Karpas-422 (cell line): ENCODE results near the gene VPS33B. TPM values are rescaled to one million over a fixed set of nuclear protein-coding genes. Genes with fewer than 3 reads are reported as not detected.

Source experiments
- DNase-seq: peaks from one replicate; pipeline ENCODE4 v3.0.0-alpha.2; 2015
- H2AFZ ChIP-seq: fragments of 200-600 bp; sonication (generic); 2 replicates; pipeline ENCODE4 v1.6.1; 2014; ENCODE audit warnings: antibody characterized with exemption, low read length, mixed read lengths
- H3K27ac ChIP-seq: fragments of 200-600 bp; sonication (generic); 2 replicates; pipeline ENCODE4 v1.5.1; 2014; ENCODE audit warnings: mild to moderate bottlenecking, low read length, moderate library complexity
- H3K27me3 ChIP-seq: fragments of 200-600 bp; sonication (generic); 2 replicates; pipeline ENCODE4 v1.6.1; 2014; ENCODE audit warnings: low read length, mixed read lengths
- H3K36me3 ChIP-seq: fragments of 200-600 bp; sonication (generic); 2 replicates; pipeline ENCODE4 v1.6.1; 2014; ENCODE audit warnings: low read length, mixed read lengths; ENCODE audit not compliant: insufficient read depth
- H3K4me1 ChIP-seq: fragments of 200-600 bp; sonication (generic); 2 replicates; pipeline ENCODE4 v1.6.1; 2014; ENCODE audit warnings: mild to moderate bottlenecking, low read length, mixed read lengths
- H3K4me2 ChIP-seq: fragments of 200-600 bp; sonication (generic); 2 replicates; pipeline ENCODE4 v1.6.1; 2014; ENCODE audit warnings: low read length, low read depth, mild to moderate bottlenecking; ENCODE audit not compliant: poor library complexity, severe bottlenecking
- H3K4me3 ChIP-seq: fragments of 200-600 bp; sonication (generic); 2 replicates; pipeline ENCODE4 v1.5.1; 2014; ENCODE audit warnings: mild to moderate bottlenecking, antibody characterized with exemption, low read length, mixed read lengths
- H3K79me2 ChIP-seq: fragments of 200-600 bp; sonication (generic); 2 replicates; pipeline ENCODE4 v1.6.1; 2014; ENCODE audit warnings: mild to moderate bottlenecking, low read length, mixed read lengths
- H3K9ac ChIP-seq: fragments of 200-600 bp; sonication (generic); 2 replicates; pipeline ENCODE4 v1.6.0; 2014; ENCODE audit warnings: low read length
- H3K9me2 ChIP-seq: fragments of 200-600 bp; sonication (generic), shearing (Covaris generic); replicated peaks from 2 replicates; pipeline ENCODE4 v1.6.0; 2014; ENCODE audit warnings: mild to moderate bottlenecking, low read length, moderate library complexity; ENCODE audit not compliant: insufficient read depth
- H3K9me3 ChIP-seq: fragments of 300-700, 200-600 bp; sonication (generic); 2 replicates; pipeline ENCODE4 v1.6.1; 2014; ENCODE audit warnings: low read length, mixed read lengths
- H4K20me1 ChIP-seq: fragments of 200-600 bp; sonication (generic); 2 replicates; pipeline ENCODE4 v1.6.1; 2014; ENCODE audit warnings: mild to moderate bottlenecking, antibody characterized with exemption, low read length, low read depth; ENCODE audit not compliant: insufficient read depth
- total RNA-seq: library from RNA; depleted of rRNA; stranded (reverse); fragments of >200 nt; shearing (Covaris generic); gene quantifications from 2 replicates; pipeline ENCODE4 v1.2.3, GENCODE V29; 2014; ENCODE audit warnings: low replicate concordance

The VPS33B gene
- total RNA-seq, 1 experiment from 2014 or later, result 5.7 TPM

DNA sequence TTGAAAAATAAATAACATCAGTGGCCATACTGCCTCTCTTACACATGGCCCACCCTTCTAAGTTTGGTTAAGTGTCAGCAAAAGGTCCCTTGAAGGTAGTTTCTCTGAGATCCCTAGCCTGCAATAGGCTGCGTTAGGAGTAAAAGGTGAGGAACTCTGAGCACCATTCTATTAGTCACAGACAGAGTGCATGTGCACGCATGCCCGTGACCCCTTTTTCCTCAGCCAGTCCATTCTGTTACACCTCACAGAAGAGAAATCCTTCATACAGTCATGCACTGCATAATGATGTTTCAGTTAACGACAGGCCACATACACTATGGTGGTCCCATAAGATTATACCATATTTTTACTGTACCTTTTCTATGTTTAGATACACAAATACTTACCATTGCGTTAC lies 55.2 kb downstream of the VPS33B start:
- DNase-seq, result no peak
- Histone ChIP-seq H3K9ac (no peak overlapping the region), H3K4me1 (no peaks in the 10 kb centered on the region), H3K9me2 (no peaks in the 10 kb centered on the region), H3K79me2 (peaks cover 9% of the 10 kb centered on the region), H2AFZ (no peak overlapping the region), H3K27ac (no peak overlapping the region), H3K4me2 (no peak overlapping the region), H3K36me3 (peaks cover 69% of the 10 kb centered on the region), H3K27me3 (no peaks in the 10 kb centered on the region), H4K20me1 (no peaks in the 10 kb centered on the region), H3K9me3 (no peaks in the 10 kb centered on the region), H3K4me3 (no peak overlapping the region)

DNA sequence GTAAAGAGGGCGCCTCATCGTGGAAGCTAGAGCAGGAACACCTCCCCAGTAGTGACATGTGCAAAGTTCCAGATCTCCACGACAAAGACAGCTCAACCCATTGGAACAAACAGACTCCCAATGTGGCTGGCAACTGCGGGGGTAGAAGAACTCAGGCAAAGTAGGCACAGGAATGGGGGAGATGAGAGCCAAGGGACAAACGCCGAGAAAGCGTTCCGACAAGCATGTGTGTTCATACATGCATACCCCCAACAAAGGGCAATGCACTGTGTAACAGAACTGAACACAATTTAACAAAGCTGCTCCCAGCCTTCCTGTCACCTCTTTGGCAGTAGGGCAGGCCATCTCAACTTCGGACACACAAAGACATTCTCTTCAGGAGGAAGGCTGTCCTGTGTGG lies 56.1 kb downstream of the VPS33B start:
- Histone ChIP-seq H3K9me3 (no peaks in the 10 kb centered on the region), H3K9me2 (no peaks in the 10 kb centered on the region), H2AFZ (no peak overlapping the region), H3K79me2 (peaks cover 9% of the 10 kb centered on the region), H3K4me1 (no peaks in the 10 kb centered on the region), H3K27ac (no peak overlapping the region), H3K4me2 (no peak overlapping the region), H3K27me3 (no peaks in the 10 kb centered on the region), H3K4me3 (no peak overlapping the region), H3K36me3 (peaks cover 74% of the 10 kb centered on the region), H4K20me1 (no peaks in the 10 kb centered on the region), H3K9ac (no peak overlapping the region)
- DNase-seq, result no peak

DNA sequence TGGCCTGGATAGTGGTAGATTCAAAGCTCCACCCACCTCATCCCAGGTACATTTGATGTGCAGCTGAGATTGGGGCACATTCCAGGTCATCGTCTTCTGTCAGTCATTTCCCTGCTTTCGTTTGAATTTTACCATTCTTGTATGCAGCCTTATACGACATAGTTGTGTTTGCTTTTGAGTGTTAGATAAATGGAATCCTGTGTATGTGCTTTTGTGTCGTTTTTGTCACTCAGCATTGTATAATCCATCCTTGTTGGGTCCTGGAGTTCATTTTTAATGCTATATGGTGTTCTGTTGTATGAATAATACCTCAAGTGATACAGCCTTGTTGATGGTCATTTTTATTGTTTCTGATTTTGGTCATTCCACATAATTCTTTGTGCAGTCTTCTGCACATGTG lies 60.4 kb downstream of the VPS33B start:
- Histone ChIP-seq H3K27me3 (no peaks in the 10 kb centered on the region), H3K9ac (no peak overlapping the region), H4K20me1 (no peaks in the 10 kb centered on the region), H3K36me3 (peaks cover 38% of the 10 kb centered on the region), H3K79me2 (peaks cover 14% of the 10 kb centered on the region), H3K4me3 (no peak overlapping the region), H3K9me3 (no peaks in the 10 kb centered on the region), H3K9me2 (no peaks in the 10 kb centered on the region), H2AFZ (no peak overlapping the region), H3K4me2 (no peak overlapping the region), H3K4me1 (no peaks in the 10 kb centered on the region), H3K27ac (no peak overlapping the region)
- no peak for DNase-seq

DNA sequence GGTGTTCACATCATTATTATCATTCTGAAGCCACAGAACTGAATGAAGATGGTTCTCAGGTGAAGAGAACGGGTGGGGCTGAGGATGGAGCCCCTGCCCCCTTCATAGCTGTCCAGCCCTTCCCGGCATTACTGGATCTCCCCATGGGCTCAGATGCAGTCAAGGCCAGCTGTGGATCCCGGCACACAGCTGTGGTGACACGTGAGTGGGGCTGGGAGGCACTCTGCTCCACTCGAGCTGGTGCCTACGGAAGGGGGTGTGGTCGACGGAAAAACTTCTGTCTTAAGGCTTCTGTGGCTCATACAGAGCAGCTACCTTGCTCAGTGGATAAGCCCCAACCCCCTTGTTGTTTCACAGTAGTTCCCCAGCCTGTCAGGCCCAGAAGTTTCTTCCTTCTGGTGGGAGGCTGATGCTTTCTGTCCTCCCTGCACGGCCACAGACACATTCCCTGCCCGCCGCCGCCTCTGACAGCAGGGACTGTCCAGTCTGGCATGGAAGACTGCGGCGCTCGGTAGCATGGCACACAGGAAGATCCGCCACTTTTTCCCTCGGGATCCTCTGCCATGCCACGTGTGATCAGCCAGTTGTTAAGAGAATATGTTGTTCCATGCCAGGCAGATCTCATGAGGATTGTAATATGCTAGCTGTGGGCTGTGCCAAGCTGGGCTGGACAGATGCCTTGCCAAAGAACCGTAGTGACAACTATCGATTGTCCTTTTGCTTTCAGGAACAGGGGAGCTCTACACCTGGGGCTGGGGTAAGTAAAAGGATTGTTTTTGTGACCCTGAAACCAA lies 61.9 kb downstream of the VPS33B start:
- no peaks in the 10 kb centered on the region for H4K20me1 ChIP-seq
- H3K9me2 ChIP-seq, result no peaks in the 10 kb centered on the region
- H3K4me3 ChIP-seq, result no peak overlapping the region
- no peak overlapping the region for H2AFZ ChIP-seq
- no peaks in the 10 kb centered on the region for H3K27me3 ChIP-seq
- peaks cover 9% of the 10 kb centered on the region for H3K4me1 ChIP-seq
- no peaks in the 10 kb centered on the region for H3K9me3 ChIP-seq
- H3K4me2 ChIP-seq, result no peak overlapping the region
- no peak overlapping the region for H3K9ac ChIP-seq
- no peak overlapping the region for H3K27ac ChIP-seq
- peaks cover 21% of the 10 kb centered on the region for H3K79me2 ChIP-seq
- H3K36me3 ChIP-seq, result peaks cover 27% of the 10 kb centered on the region
- no peak for DNase-seq

DNA sequence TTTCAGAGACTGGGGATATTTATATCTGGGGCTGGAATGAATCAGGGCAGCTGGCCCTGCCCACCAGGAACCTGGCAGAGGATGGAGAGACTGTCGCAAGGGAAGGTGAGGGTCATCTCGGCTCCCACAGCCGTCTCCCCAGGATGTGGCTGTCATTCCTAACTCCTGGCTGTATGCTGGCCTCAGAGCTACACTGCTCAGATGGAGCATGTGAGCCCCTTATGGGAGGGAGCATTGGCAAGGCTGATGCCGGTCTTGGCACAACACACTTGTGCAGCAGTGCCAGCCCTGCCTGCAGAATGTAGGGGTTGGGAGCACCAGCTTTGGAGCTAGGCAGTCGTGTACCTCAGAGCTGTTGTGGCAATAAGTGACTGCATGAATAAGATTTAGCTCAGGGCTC lies 62.5 kb downstream of the VPS33B start:
- H3K36me3 ChIP-seq, result peaks cover 23% of the 10 kb centered on the region
- H3K9me3 ChIP-seq, result no peaks in the 10 kb centered on the region
- no peaks in the 10 kb centered on the region for H3K9me2 ChIP-seq
- H3K4me3 ChIP-seq, result no peak overlapping the region
- no peak overlapping the region for H3K27ac ChIP-seq
- DNase-seq, result no peak
- no peaks in the 10 kb centered on the region for H4K20me1 ChIP-seq
- H3K9ac ChIP-seq, result no peak overlapping the region
- no peaks in the 10 kb centered on the region for H3K27me3 ChIP-seq
- H3K4me1 ChIP-seq, result peaks cover 15% of the 10 kb centered on the region
- H3K79me2 ChIP-seq, result peaks cover 24% of the 10 kb centered on the region
- H3K4me2 ChIP-seq, result no peak overlapping the region
- H2AFZ ChIP-seq, result no peak overlapping the region

DNA sequence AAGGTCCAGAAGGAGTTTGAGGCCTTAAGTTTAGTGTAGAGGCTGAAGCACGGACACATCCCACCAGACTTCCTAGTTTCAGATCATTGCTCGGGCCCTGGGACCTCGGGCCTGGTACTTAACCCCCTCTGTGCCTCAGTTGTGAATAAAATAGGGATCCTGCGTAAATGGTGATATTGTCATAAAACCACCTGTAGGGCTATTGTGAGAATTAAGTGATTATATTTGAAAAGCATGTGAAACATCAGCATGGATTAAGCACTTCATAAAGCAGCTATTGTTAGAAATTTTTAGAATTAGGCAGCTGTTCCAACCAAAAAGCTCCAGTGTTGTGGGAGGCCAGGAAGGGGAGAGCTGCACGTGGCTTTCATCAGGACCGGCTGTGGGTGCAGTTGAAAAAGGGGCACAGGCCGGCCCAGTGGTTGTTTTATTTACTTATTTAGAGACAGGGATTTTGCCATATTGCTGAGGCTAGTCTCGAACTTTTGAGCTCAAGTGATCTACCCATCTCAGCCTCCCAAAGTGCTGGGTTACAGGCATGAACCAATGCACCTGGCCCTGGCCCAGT lies 63.3 kb downstream of the VPS33B start:
- no peak for DNase-seq
- H3K9ac ChIP-seq, result no peak overlapping the region
- H3K4me3 ChIP-seq, result no peak overlapping the region
- no peaks in the 10 kb centered on the region for H3K9me3 ChIP-seq
- H3K36me3 ChIP-seq, result peaks cover 18% of the 10 kb centered on the region
- peaks cover 23% of the 10 kb centered on the region for H3K79me2 ChIP-seq
- H3K4me2 ChIP-seq, result no peak overlapping the region
- peaks cover 20% of the 10 kb centered on the region for H3K4me1 ChIP-seq
- H3K27me3 ChIP-seq, result no peaks in the 10 kb centered on the region
- H3K9me2 ChIP-seq, result no peaks in the 10 kb centered on the region
- H3K27ac ChIP-seq, result no peak overlapping the region
- H4K20me1 ChIP-seq, result no peaks in the 10 kb centered on the region
- no peak overlapping the region for H2AFZ ChIP-seq

DNA sequence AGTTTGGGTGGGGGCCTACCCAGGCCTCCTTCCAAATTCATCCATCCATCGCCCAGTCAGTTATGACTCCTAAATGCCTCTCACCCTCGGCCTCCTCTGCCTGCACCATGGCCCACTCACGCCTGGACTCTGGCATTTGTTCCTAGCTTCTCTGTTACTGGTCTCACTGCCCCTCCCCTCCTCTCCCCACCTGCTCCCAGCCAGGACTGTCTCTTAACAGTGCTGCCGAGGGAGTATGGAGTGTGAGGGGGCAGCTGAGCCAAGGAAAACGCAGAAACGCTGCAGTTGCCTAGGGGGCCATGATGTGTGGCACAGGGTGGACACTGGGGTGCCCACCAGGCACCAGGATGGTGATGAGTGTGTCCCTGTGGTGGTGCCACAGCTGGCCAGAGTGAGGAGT lies 64.6 kb downstream of the VPS33B start:
- Histone ChIP-seq H3K9ac (no peak overlapping the region), H3K79me2 (peaks cover 20% of the 10 kb centered on the region), H3K9me2 (no peaks in the 10 kb centered on the region), H3K4me1 (peaks cover 20% of the 10 kb centered on the region), H3K36me3 (peaks cover 10% of the 10 kb centered on the region), H3K4me3 (no peak overlapping the region), H3K27me3 (no peaks in the 10 kb centered on the region), H3K9me3 (no peaks in the 10 kb centered on the region), H2AFZ (no peak overlapping the region), H3K4me2 (no peak overlapping the region), H3K27ac (no peak overlapping the region), H4K20me1 (no peaks in the 10 kb centered on the region)
- no peak for DNase-seq

DNA sequence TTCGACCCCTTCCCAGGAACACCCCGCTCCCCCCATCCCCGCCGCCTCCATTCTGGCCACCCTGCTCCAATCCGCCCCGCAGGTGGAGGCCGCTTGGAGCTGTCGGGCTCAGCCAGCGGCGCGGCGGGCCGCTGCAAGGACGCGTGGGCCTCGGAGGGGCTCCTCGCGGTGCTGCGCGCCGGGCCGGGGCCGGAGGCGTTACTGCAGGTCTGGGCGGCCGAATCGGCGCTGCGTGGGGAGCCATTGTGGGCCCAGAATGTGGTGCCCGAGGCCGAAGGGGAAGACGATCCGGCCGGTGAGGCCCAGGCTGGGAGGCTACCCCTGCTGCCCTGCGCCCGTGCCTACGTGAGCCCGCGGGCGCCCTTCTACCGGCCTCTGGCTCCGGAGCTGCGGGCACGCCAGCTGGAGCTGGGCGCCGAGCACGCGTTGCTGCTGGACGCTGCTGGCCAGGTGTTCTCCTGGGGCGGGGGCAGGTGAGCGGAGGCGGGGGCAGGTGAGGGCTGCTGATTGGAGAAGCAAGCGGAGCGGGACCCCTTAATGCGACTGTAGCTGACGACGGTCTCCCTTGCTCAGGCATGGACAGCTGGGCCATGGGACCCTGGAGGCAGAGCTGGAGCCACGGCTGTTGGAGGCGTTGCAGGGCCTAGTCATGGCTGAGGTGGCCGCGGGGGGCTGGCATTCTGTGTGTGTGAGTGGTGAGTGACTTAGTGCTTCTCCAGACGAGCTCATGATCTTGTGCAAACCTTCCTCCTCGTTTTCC lies 65.2 kb downstream of the VPS33B start:
- H4K20me1 ChIP-seq, result no peaks in the 10 kb centered on the region
- no peaks in the 10 kb centered on the region for H3K9me2 ChIP-seq
- H3K4me1 ChIP-seq, result peaks cover 20% of the 10 kb centered on the region
- DNase-seq, result no peak
- H3K79me2 ChIP-seq, result peaks cover 20% of the 10 kb centered on the region
- H3K27me3 ChIP-seq, result no peaks in the 10 kb centered on the region
- no peak overlapping the region for H2AFZ ChIP-seq
- no peak overlapping the region for H3K9ac ChIP-seq
- no peak overlapping the region for H3K4me2 ChIP-seq
- H3K36me3 ChIP-seq, result peaks cover 10% of the 10 kb centered on the region
- no peaks in the 10 kb centered on the region for H3K9me3 ChIP-seq
- H3K27ac ChIP-seq, result no peak overlapping the region
- H3K4me3 ChIP-seq, result no peak overlapping the region
